NT2/D1 (cell line): ENCODE results near the gene ENKD1.

Source experiments
- YY1 ChIP-seq: IDR thresholded peaks from 2 replicates; pipeline ENCODE4 v1.6.1; 2011; ENCODE audit not compliant: insufficient read length, insufficient read depth
- ZNF274 ChIP-seq: IDR thresholded peaks from 2 replicates; pipeline ENCODE4 v1.6.1; 2011; ENCODE audit warnings: mild to moderate bottlenecking, low read depth, low read length

- TF ChIP-seq YY1 (no peak), ZNF274 (no peak)
Measured at GRCh38 chr16:67707210-67707609, 40.7 kb upstream of the ENKD1 start.
